HCT116 (cell line): Measurements from ENCODE around the gene CCDC54. TPM values are rescaled to one million over a fixed set of nuclear protein-coding genes. Genes with fewer than 3 reads are reported as not detected.

Experiments used
- ATAC-seq: fragments of 200-7000 bp; cut with Tn5 transposase; 2 replicates; pipeline ENCODE4 v1.9.1; 2020; ENCODE audit warnings: mild to moderate bottlenecking, moderate library complexity
- BruUV-seq: library from RNA; stranded (reverse); fragments of 400-500 nt; replicated peaks from 2 replicates; lab custom pipeline; 2021; lab: Mats Ljungman, UMichigan
- CTCF ChIA-PET: fragments of 300-600 bp; sonication (Branson Sonifier 250); formaldehyde crosslinking; loops from one replicate; lab custom pipeline; 2021; ENCODE audit warnings: antibody characterized with exemption; lab: Charles Lee
- POLR2A ChIA-PET: fragments of 300-600, 350-600 bp; sonication (Branson Sonifier 250); formaldehyde crosslinking; loops from one replicate; lab custom pipeline; 2021; ENCODE audit warnings: antibody characterized with exemption; lab: Charles Lee
- RAD21 ChIA-PET, 2 experiments: fragments of 300-600 bp; sonication (Branson Sonifier 250); formaldehyde crosslinking; loops; one replicate each; lab custom pipeline; 2023; ENCODE audit warnings: low total read pairs in 2 of 2; ENCODE audit not compliant: uncharacterized antibody in 2 of 2, unreplicated experiment in 2 of 2, low non-redundant PET in 1 of 2; lab: Charles Lee
- DNase-seq: peaks from one replicate; pipeline ENCODE4 v3.0.0-alpha.2; 2010; ENCODE audit warnings: low read depth, low spot score
- H2AFZ ChIP-seq: fragments of 200-600 bp; shearing (Covaris generic), sonication (generic); 2 replicates; pipeline ENCODE4 v1.6.1; 2017; ENCODE audit warnings: low read depth, mixed run types, mixed read lengths, antibody characterized with exemption, low read length; ENCODE audit not compliant: poor library complexity, severe bottlenecking
- H3K27ac ChIP-seq: 2 replicates; pipeline ENCODE4 v1.5.1; 2012; ENCODE audit warnings: low read depth, low read length
- H3K27me3 ChIP-seq: fragments of 200-600 bp; sonication (generic); 2 replicates; pipeline ENCODE4 v1.6.1; 2016; ENCODE audit warnings: mixed run types, low read length, mixed read lengths; ENCODE audit not compliant: insufficient read depth
- H3K36me3 ChIP-seq, 2 experiments: fragments of 200-500 bp in 1 of 2; fragments of 200-600 bp in 1 of 2; sonication (Bioruptor generic) in 1 of 2; sonication (generic) in 1 of 2; 2 replicates each; pipeline versions ENCODE4 v1.5.1 to v1.6.1; 2014 to 2016; ENCODE audit warnings: low read length in 2 of 2, inconsistent platforms in 1 of 2, mixed read lengths in 1 of 2, mixed run types in 1 of 2; ENCODE audit not compliant: insufficient read depth in 2 of 2, control insufficient read depth in 1 of 2
- H3K4me1 ChIP-seq, 2 experiments: fragments of 200-600 bp in 1 of 2; sonication (generic) in 1 of 2; 2 replicates each; pipeline versions ENCODE4 v1.5.1 to v1.6.1; 2012 to 2017; ENCODE audit warnings: low read length in 2 of 2, inconsistent platforms in 1 of 2, mild to moderate bottlenecking in 1 of 2, mixed read lengths in 1 of 2, mixed run types in 1 of 2, moderate library complexity in 1 of 2; ENCODE audit not compliant: insufficient read depth in 2 of 2, control insufficient read depth in 1 of 2
- H3K4me2 ChIP-seq: fragments of 200-600 bp; sonication (generic); 2 replicates; pipeline ENCODE4 v1.6.1; 2017; ENCODE audit warnings: mixed run types, low read length, mixed read lengths
- H3K4me3 ChIP-seq, 2 experiments: fragments of 200-600 bp in 1 of 2; sonication (generic) in 1 of 2; replicated peaks in 1 of 2; 2 replicates each; pipeline ENCODE4 v1.5.1; 2011 to 2016; ENCODE audit warnings: low read length in 2 of 2, control low read depth in 1 of 2, low read depth in 1 of 2, mild to moderate bottlenecking in 1 of 2, mixed read lengths in 1 of 2, mixed run types in 1 of 2
- H3K79me2 ChIP-seq: fragments of 200-600 bp; sonication (generic); 2 replicates; pipeline ENCODE4 v1.6.1; 2017; ENCODE audit warnings: mild to moderate bottlenecking, mixed run types, low read length, moderate library complexity, mixed read lengths; ENCODE audit not compliant: insufficient read depth
- H3K9ac ChIP-seq: fragments of 200-600 bp; sonication (generic); 2 replicates; pipeline ENCODE4 v1.6.1; 2016; ENCODE audit warnings: low read length, mixed read lengths
- H3K9me2 ChIP-seq: fragments of 200-600 bp; sonication (generic), shearing (Covaris generic); 2 replicates; pipeline ENCODE4 v1.6.1; 2017; ENCODE audit warnings: mixed run types, mild to moderate bottlenecking, moderate library complexity; ENCODE audit not compliant: insufficient read depth
- H3K9me3 ChIP-seq, 2 experiments: fragments of 200-500 bp in 1 of 2; fragments of 200-600 bp in 1 of 2; sonication (Bioruptor generic) in 1 of 2; sonication (generic) in 1 of 2; 2 replicates each; pipeline ENCODE4 v1.6.1; 2014 to 2017; ENCODE audit warnings: low read length in 2 of 2, mixed read lengths in 2 of 2, inconsistent platforms in 1 of 2, low read depth in 1 of 2, mild to moderate bottlenecking in 1 of 2, mixed run types in 1 of 2, moderate library complexity in 1 of 2; ENCODE audit not compliant: control insufficient read depth in 1 of 2, insufficient read depth in 1 of 2
- H4K20me1 ChIP-seq: fragments of 200-600 bp; sonication (generic), shearing (Covaris generic); 2 replicates; pipeline ENCODE4 v1.6.1; 2017; ENCODE audit warnings: mixed run types, mild to moderate bottlenecking, moderate library complexity; ENCODE audit not compliant: insufficient read depth
- CEBPB ChIP-seq: IDR thresholded peaks from 2 replicates; pipeline ENCODE4 v1.6.1; 2012; ENCODE audit warnings: low read depth
- EGR1 ChIP-seq: IDR thresholded peaks from 2 replicates; pipeline ENCODE4 v1.6.1; 2012; ENCODE audit warnings: low read depth
- EZH2 ChIP-seq: fragments of 200-600 bp; sonication (generic); IDR thresholded peaks from 2 replicates; pipeline ENCODE4 v1.6.1; 2017; ENCODE audit warnings: antibody characterized with exemption, mixed run types
- FOSL1 ChIP-seq: IDR thresholded peaks from 2 replicates; pipeline ENCODE4 v1.6.1; 2012; ENCODE audit warnings: low read depth
- MAX ChIP-seq: IDR thresholded peaks from 2 replicates; pipeline ENCODE4 v1.6.1; 2012
- POLR2AphosphoS5 ChIP-seq: IDR thresholded peaks from 2 replicates; pipeline ENCODE4 v1.6.1; 2011; ENCODE audit warnings: mild to moderate bottlenecking, low read depth, low read length, moderate library complexity
- RAD21 ChIP-seq: IDR thresholded peaks from 2 replicates; pipeline ENCODE4 v1.6.1; 2012; ENCODE audit warnings: low read depth, mild to moderate bottlenecking
- SP1 ChIP-seq: IDR thresholded peaks from 2 replicates; pipeline ENCODE4 v1.6.1; 2012; ENCODE audit warnings: low read depth
- YY1 ChIP-seq: IDR thresholded peaks from 2 replicates; pipeline ENCODE4 v1.6.1; 2011; ENCODE audit warnings: low read length, low read depth, moderate library complexity, mild to moderate bottlenecking; ENCODE audit not compliant: insufficient replicate concordance; ENCODE audit errors: extremely low read depth
- intact Hi-C: fragments of 100-400 bp; cut with micrococcal nuclease; formaldehyde crosslinking; loops from 2 replicates; pipeline ENCODE4 v1.10.0; 2022
- total RNA-seq: library from RNA; stranded (reverse); gene quantifications from one replicate; pipeline ENCODE4 v1.2.1, GENCODE V29; 2021; ENCODE audit not compliant: unreplicated experiment
- TF ChIP-seq, protein P1 (sequence below): IDR thresholded peaks from 2 replicates; pipeline ENCODE4 v1.6.1; 2012; ENCODE audit warnings: low read depth
- TF ChIP-seq, protein P2 (sequence below): IDR thresholded peaks from 2 replicates; pipeline ENCODE4 v1.6.1; 2011; ENCODE audit warnings: mild to moderate bottlenecking, low read length, moderate library complexity; ENCODE audit not compliant: insufficient replicate concordance; ENCODE audit errors: extremely low read depth
- TF ChIP-seq, protein P3 (sequence below), 3 experiments: fragments of 200-600 bp in 1 of 3; sonication (generic) in 1 of 3; IDR thresholded peaks in 2 of 3; conservative IDR thresholded peaks in 1 of 3; 2 replicates each; pipeline ENCODE4 v1.5.1; 2012 to 2017; ENCODE audit warnings: low read depth in 2 of 3, low read length in 2 of 3, antibody characterized with exemption in 1 of 3, borderline replicate concordance in 1 of 3, control low read depth in 1 of 3, mild to moderate bottlenecking in 1 of 3, mixed read lengths in 1 of 3, mixed run types in 1 of 3, moderate library complexity in 1 of 3; ENCODE audit not compliant: insufficient read depth in 1 of 3

CCDC54 gene
- total RNA-seq, 1 experiment from 2014 or later = not detected

- TF ChIP-seq, protein P1, sequence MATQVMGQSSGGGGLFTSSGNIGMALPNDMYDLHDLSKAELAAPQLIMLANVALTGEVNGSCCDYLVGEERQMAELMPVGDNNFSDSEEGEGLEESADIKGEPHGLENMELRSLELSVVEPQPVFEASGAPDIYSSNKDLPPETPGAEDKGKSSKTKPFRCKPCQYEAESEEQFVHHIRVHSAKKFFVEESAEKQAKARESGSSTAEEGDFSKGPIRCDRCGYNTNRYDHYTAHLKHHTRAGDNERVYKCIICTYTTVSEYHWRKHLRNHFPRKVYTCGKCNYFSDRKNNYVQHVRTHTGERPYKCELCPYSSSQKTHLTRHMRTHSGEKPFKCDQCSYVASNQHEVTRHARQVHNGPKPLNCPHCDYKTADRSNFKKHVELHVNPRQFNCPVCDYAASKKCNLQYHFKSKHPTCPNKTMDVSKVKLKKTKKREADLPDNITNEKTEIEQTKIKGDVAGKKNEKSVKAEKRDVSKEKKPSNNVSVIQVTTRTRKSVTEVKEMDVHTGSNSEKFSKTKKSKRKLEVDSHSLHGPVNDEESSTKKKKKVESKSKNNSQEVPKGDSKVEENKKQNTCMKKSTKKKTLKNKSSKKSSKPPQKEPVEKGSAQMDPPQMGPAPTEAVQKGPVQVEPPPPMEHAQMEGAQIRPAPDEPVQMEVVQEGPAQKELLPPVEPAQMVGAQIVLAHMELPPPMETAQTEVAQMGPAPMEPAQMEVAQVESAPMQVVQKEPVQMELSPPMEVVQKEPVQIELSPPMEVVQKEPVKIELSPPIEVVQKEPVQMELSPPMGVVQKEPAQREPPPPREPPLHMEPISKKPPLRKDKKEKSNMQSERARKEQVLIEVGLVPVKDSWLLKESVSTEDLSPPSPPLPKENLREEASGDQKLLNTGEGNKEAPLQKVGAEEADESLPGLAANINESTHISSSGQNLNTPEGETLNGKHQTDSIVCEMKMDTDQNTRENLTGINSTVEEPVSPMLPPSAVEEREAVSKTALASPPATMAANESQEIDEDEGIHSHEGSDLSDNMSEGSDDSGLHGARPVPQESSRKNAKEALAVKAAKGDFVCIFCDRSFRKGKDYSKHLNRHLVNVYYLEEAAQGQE = no peak
- no peak for TF ChIP-seq EZH2
- TF ChIP-seq, protein P2, sequence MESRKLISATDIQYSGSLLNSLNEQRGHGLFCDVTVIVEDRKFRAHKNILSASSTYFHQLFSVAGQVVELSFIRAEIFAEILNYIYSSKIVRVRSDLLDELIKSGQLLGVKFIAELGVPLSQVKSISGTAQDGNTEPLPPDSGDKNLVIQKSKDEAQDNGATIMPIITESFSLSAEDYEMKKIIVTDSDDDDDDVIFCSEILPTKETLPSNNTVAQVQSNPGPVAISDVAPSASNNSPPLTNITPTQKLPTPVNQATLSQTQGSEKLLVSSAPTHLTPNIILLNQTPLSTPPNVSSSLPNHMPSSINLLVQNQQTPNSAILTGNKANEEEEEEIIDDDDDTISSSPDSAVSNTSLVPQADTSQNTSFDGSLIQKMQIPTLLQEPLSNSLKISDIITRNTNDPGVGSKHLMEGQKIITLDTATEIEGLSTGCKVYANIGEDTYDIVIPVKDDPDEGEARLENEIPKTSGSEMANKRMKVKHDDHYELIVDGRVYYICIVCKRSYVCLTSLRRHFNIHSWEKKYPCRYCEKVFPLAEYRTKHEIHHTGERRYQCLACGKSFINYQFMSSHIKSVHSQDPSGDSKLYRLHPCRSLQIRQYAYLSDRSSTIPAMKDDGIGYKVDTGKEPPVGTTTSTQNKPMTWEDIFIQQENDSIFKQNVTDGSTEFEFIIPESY = no peak
- TF ChIP-seq CEBPB = no peak
Measured at GRCh38 chr3:107384428-107384827, 7.2 kb downstream of the CCDC54 start (continued).

DNA sequence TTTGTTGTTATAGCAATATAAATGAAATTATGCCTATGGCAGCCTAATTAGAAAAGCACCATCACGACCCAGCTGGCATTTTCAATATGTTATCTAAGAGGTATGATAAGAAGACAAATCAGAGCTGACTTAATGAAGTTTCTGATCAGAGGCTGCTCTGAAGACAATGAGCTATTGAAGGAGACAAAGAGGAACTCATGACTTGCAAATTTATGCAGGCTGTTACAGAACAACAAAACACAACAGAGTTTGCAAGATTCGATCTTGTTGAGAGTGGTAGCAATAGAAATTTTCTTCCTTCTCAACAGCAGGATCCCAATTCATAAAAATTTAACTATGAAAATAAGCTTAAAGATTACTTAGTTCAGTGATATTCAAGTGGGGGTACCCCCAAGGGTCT lies 7.7 kb downstream of the CCDC54 start:
- no peak overlapping the region for H3K9ac ChIP-seq

More for the DNA sequence above, 7.7 kb downstream of the CCDC54 start:
- Histone ChIP-seq H3K4me3 (no peak overlapping the region), H3K27me3 (no peaks in the 10 kb centered on the region), H3K9me2 (0 out of 2 replicates have a peak, but pooled peaks cover 4% of the 10 kb centered on the region), H3K36me3 (no peaks in the 10 kb centered on the region), H2AFZ (no peak overlapping the region), H3K79me2 (no peaks in the 10 kb centered on the region), H3K9me3 (no peaks in the 10 kb centered on the region), H4K20me1 (no peaks in the 10 kb centered on the region), H3K4me1 (no peaks in the 10 kb centered on the region), H3K4me2 (no peak overlapping the region), H3K27ac (no peak overlapping the region)
- TF ChIP-seq EZH2 (no peak), CEBPB (no peak), EGR1 (no peak), FOSL1 (no peak), YY1 (no peak), RAD21 (no peak), SP1 (no peak), POLR2AphosphoS5 (no peak), MAX (no peak)
- TF ChIP-seq, protein P3, sequence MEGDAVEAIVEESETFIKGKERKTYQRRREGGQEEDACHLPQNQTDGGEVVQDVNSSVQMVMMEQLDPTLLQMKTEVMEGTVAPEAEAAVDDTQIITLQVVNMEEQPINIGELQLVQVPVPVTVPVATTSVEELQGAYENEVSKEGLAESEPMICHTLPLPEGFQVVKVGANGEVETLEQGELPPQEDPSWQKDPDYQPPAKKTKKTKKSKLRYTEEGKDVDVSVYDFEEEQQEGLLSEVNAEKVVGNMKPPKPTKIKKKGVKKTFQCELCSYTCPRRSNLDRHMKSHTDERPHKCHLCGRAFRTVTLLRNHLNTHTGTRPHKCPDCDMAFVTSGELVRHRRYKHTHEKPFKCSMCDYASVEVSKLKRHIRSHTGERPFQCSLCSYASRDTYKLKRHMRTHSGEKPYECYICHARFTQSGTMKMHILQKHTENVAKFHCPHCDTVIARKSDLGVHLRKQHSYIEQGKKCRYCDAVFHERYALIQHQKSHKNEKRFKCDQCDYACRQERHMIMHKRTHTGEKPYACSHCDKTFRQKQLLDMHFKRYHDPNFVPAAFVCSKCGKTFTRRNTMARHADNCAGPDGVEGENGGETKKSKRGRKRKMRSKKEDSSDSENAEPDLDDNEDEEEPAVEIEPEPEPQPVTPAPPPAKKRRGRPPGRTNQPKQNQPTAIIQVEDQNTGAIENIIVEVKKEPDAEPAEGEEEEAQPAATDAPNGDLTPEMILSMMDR (IDR thresholded peaks at IDR 0.05 in 2 of 3, conservative IDR thresholded peaks at IDR 0.05 in 1 of 3; ENCODE audit: borderline replicate concordance in 1 of 3, insufficient read depth in 1 of 3, low read depth in 2 of 3, low read length in 2 of 3) = no peak
- TF ChIP-seq, protein P1 = no peak
- ChIA-PET RAD21 (no interaction called here), CTCF (interaction anchor here (1.2 kb wide), 1 partner anchor 36 kb away, joined by 4 read pairs; no protein-coding TSS in a partner anchor), POLR2A (no interaction called here)
- no peak for ATAC-seq
- no TSS peak for BruUV-seq
- DNase-seq = no peak
- intact Hi-C loops = no loop called here
